GM21786 (cell line): ENCODE results near the gene PAOX.
"Not testable (repeated sequence)": the region's sequence is repeated elsewhere in the genome, so short reads cannot be mapped to it uniquely, and the experiment has no call there.

Source experiments
- ATAC-seq: cut with Tn5 transposase; IDR thresholded peaks from one replicate; pipeline ENCODE4 v1.9.1; 2021; ENCODE audit not compliant: unreplicated experiment

Gene PAOX

GRCh38 chr10:133383551-133383950 is 4.5 kb downstream of the PAOX start:
- ATAC-seq = no peak

GRCh38 chr10:133384071-133384470 is 5.0 kb downstream of the PAOX start:
- ATAC-seq = no peak

GRCh38 chr10:133385214-133385613 is 6.2 kb downstream of the PAOX start:
- ATAC-seq = no peak

GRCh38 chr10:133386951-133387350 is 7.9 kb downstream of the PAOX start:
- ATAC-seq = not testable (repeated sequence)

- no peak for ATAC-seq
Measured at GRCh38 chr10:133388236-133388972, 9.3 kb downstream of the PAOX start.

- ATAC-seq = peak; percentile 81
Measured at GRCh38 chr10:133388973-133389818, 10.1 kb downstream of the PAOX start.

- ATAC-seq = no peak
Measured at GRCh38 chr10:133390597-133391248, 11.7 kb downstream of the PAOX start.

- ATAC-seq = no peak
Measured at GRCh38 chr10:133391249-133391635, 12.2 kb downstream of the PAOX start.

GRCh38 chr10:133391761-133392518 is 12.9 kb downstream of the PAOX start:
- no peak for ATAC-seq

- no peak for ATAC-seq
Measured at GRCh38 chr10:133393401-133394063, 14.5 kb downstream of the PAOX start.

GRCh38 chr10:133394064-133394663 is 15.1 kb downstream of the PAOX start, which contains the start of gene MTG1:
TSS of gene MTG1 (plus strand) at chr10:133394157. CDS start at chr10:133394221, 64 bp downstream.
- peak; percentile 56 for ATAC-seq

GRCh38 chr10:133394801-133395221 is 15.7 kb downstream of the PAOX start:
- ATAC-seq = no peak

GRCh38 chr10:133396035-133396624 is 17.1 kb downstream of the PAOX start:
- ATAC-seq = no peak

GRCh38 chr10:133397938-133398337 is 18.9 kb downstream of the PAOX start:
- ATAC-seq = no peak

GRCh38 chr10:133399123-133399601 is 20.1 kb downstream of the PAOX start:
- no peak for ATAC-seq

- ATAC-seq = peak; percentile 76
Measured at GRCh38 chr10:133400624-133401424, 21.8 kb downstream of the PAOX start.

GRCh38 chr10:133401500-133401899 is 22.4 kb downstream of the PAOX start:
- ATAC-seq = no peak

GRCh38 chr10:133401981-133402725 is 23.1 kb downstream of the PAOX start:
- no peak for ATAC-seq
